IPS-20b (cell line): ENCODE results near the gene C11orf21.

Experiments
- H3K27ac ChIP-seq: one replicate; pipeline ENCODE4 v1.5.1; 2013; ENCODE audit warnings: low read length
- H3K27me3 ChIP-seq: 2 replicates; pipeline ENCODE4 v1.6.1; 2013; ENCODE audit warnings: mild to moderate bottlenecking, low read length, inconsistent platforms; ENCODE audit not compliant: insufficient read depth
- H3K36me3 ChIP-seq: 2 replicates; pipeline ENCODE4 v1.6.1; 2013; ENCODE audit warnings: low read depth, mild to moderate bottlenecking, inconsistent platforms, low read length, moderate library complexity; ENCODE audit not compliant: insufficient read depth
- H3K4me1 ChIP-seq: 2 replicates; pipeline ENCODE4 v1.6.1; 2013; ENCODE audit warnings: mild to moderate bottlenecking, control low read depth, inconsistent platforms, low read length, moderate library complexity; ENCODE audit not compliant: insufficient read depth
- H3K4me3 ChIP-seq: 2 replicates; pipeline ENCODE4 v1.5.1; 2013; ENCODE audit warnings: mild to moderate bottlenecking, low read length, inconsistent platforms
- H3K9ac ChIP-seq: 2 replicates; pipeline ENCODE4 v1.6.1; 2013; ENCODE audit warnings: low read depth, mild to moderate bottlenecking, inconsistent platforms, low read length, moderate library complexity
- H3K9me3 ChIP-seq: 2 replicates; pipeline ENCODE4 v1.6.1; 2013; ENCODE audit warnings: mild to moderate bottlenecking, low read depth, low read length, inconsistent platforms; ENCODE audit not compliant: insufficient read depth

C11orf21 gene

GRCh38 chr11:2319791-2320472 is 18.2 kb upstream of the C11orf21 start:
- no peak overlapping the region for H3K4me3 ChIP-seq
- no peaks in the 10 kb centered on the region for H3K36me3 ChIP-seq
- no peak overlapping the region for H3K9ac ChIP-seq
- no peaks in the 10 kb centered on the region for H3K27me3 ChIP-seq
- no peaks in the 10 kb centered on the region for H3K4me1 ChIP-seq
- no peak overlapping the region for H3K27ac ChIP-seq
- no peaks in the 10 kb centered on the region for H3K9me3 ChIP-seq

GRCh38 chr11:2318707-2319106 is 17.0 kb upstream of the C11orf21 start:
- no peaks in the 10 kb centered on the region for H3K4me1 ChIP-seq
- H3K27me3 ChIP-seq = no peaks in the 10 kb centered on the region
- H3K9me3 ChIP-seq = no peaks in the 10 kb centered on the region

GRCh38 chr11:2318123-2318522 is 16.4 kb upstream of the C11orf21 start:
- H3K27me3 ChIP-seq = no peaks in the 10 kb centered on the region
- H3K27ac ChIP-seq = no peak overlapping the region
- H3K9ac ChIP-seq = no peak overlapping the region
- H3K4me3 ChIP-seq = no peak overlapping the region
- H3K36me3 ChIP-seq = no peaks in the 10 kb centered on the region
- H3K9me3 ChIP-seq = no peaks in the 10 kb centered on the region
- H3K4me1 ChIP-seq = no peaks in the 10 kb centered on the region

More at GRCh38 chr11:2318707-2319106, 17.0 kb upstream of the C11orf21 start:
- no peak overlapping the region for H3K27ac ChIP-seq
- no peak overlapping the region for H3K9ac ChIP-seq
- no peaks in the 10 kb centered on the region for H3K36me3 ChIP-seq
- H3K4me3 ChIP-seq = no peak overlapping the region

GRCh38 chr11:2317354-2318050 is 15.8 kb upstream of the C11orf21 start:
- no peaks in the 10 kb centered on the region for H3K9me3 ChIP-seq
- H3K36me3 ChIP-seq = no peaks in the 10 kb centered on the region
- H3K27ac ChIP-seq = no peak overlapping the region
- no peak overlapping the region for H3K9ac ChIP-seq
- no peaks in the 10 kb centered on the region for H3K4me1 ChIP-seq
- H3K27me3 ChIP-seq = no peaks in the 10 kb centered on the region
- H3K4me3 ChIP-seq = no peak overlapping the region

GRCh38 chr11:2316963-2317244 is 15.2 kb upstream of the C11orf21 start:
- H3K27me3 ChIP-seq = no peaks in the 10 kb centered on the region
- H3K9ac ChIP-seq = no peak overlapping the region
- H3K9me3 ChIP-seq = no peaks in the 10 kb centered on the region
- H3K4me3 ChIP-seq = no peak overlapping the region
- no peaks in the 10 kb centered on the region for H3K4me1 ChIP-seq
- H3K36me3 ChIP-seq = no peaks in the 10 kb centered on the region
- H3K27ac ChIP-seq = no peak overlapping the region

GRCh38 chr11:2316169-2316962 is 14.6 kb upstream of the C11orf21 start:
- Histone ChIP-seq H3K4me1 (no peaks in the 10 kb centered on the region), H3K27me3 (no peaks in the 10 kb centered on the region), H3K36me3 (no peaks in the 10 kb centered on the region), H3K9ac (no peak overlapping the region), H3K4me3 (no peak overlapping the region), H3K9me3 (no peaks in the 10 kb centered on the region), H3K27ac (no peak overlapping the region)

GRCh38 chr11:2315395-2316168 is 13.9 kb upstream of the C11orf21 start:
- Histone ChIP-seq H3K27ac (no peak overlapping the region), H3K27me3 (no peaks in the 10 kb centered on the region), H3K4me3 (no peak overlapping the region), H3K9ac (no peak overlapping the region), H3K4me1 (no peaks in the 10 kb centered on the region), H3K9me3 (no peaks in the 10 kb centered on the region), H3K36me3 (no peaks in the 10 kb centered on the region)

- Histone ChIP-seq H3K4me1 (no peaks in the 10 kb centered on the region), H3K9ac (no peak overlapping the region), H3K9me3 (no peaks in the 10 kb centered on the region), H3K27me3 (no peaks in the 10 kb centered on the region), H3K36me3 (no peaks in the 10 kb centered on the region), H3K27ac (no peak overlapping the region), H3K4me3 (no peak overlapping the region)
These were observed 13.0 kb upstream of the C11orf21 start for GRCh38 chr11:2314525-2315394.

- no peaks in the 10 kb centered on the region for H3K9me3 ChIP-seq
- H3K27ac ChIP-seq = no peak overlapping the region
- no peaks in the 10 kb centered on the region for H3K27me3 ChIP-seq
These were observed 12.4 kb upstream of the C11orf21 start for GRCh38 chr11:2314136-2314524.

GRCh38 chr11:2313051-2313951 is 11.6 kb upstream of the C11orf21 start:
- Histone ChIP-seq H3K9ac (no peak overlapping the region), H3K4me1 (no peaks in the 10 kb centered on the region)

More at GRCh38 chr11:2314136-2314524, 12.4 kb upstream of the C11orf21 start:
- Histone ChIP-seq H3K4me1 (no peaks in the 10 kb centered on the region), H3K9ac (no peak overlapping the region), H3K36me3 (no peaks in the 10 kb centered on the region), H3K4me3 (no peak overlapping the region)

More at GRCh38 chr11:2313051-2313951, 11.6 kb upstream of the C11orf21 start:
- Histone ChIP-seq H3K4me3 (no peak overlapping the region), H3K9me3 (no peaks in the 10 kb centered on the region), H3K27ac (no peak overlapping the region), H3K36me3 (no peaks in the 10 kb centered on the region), H3K27me3 (no peaks in the 10 kb centered on the region)
